Measurements from ENCODE around the gene TNKS1BP1.
A peak's percentile ranks its signal among the peaks of the same experiment; 100 is the strongest.

Gene TNKS1BP1

DNA sequence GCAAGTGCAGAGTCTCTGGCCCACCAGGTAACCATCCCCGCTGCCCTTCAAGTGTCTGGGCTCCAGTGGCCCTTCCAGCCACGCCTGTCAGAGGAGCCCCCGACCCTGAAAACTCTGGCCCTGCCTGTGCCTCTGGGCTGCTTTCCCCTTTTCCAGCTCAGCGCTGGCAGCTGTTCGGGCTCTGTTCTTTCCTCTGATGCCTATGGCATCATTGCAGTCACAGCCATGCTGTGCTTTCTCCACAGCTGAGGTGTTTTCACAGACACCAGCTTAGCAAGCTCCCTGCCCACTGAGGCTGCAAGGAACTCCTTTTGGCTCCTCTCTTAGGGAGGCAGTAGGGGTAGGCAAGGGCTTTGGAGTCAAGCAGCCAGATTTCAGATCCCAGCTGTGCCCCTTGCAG, 34.6 kb upstream of the TNKS1BP1 start:
- Mint-ChIP-seq H3K27ac (no peak overlapping the region), H3K4me1 (ENCODE audit: low read depth) (no peaks in the 10 kb centered on the region), H3K36me3 (ENCODE audit: low read depth) (no peaks in the 10 kb centered on the region), H3K9me3 (no peaks in the 10 kb centered on the region), H3K27me3 (ENCODE audit: low read depth) (peaks cover 13% of the 10 kb centered on the region), H3K4me3 (no peak overlapping the region)
- no peak for DNase-seq (ENCODE audit: low spot score)

- H3K27ac Mint-ChIP-seq, result no peak overlapping the region
- H3K36me3 Mint-ChIP-seq (ENCODE audit: low read depth), result no peaks in the 10 kb centered on the region
- H3K9me3 Mint-ChIP-seq, result no peaks in the 10 kb centered on the region
- DNase-seq (ENCODE audit: low spot score), result no peak
- H3K4me3 Mint-ChIP-seq, result no peak overlapping the region
- H3K27me3 Mint-ChIP-seq (ENCODE audit: low read depth), result peaks cover 14% of the 10 kb centered on the region
- no peaks in the 10 kb centered on the region for H3K4me1 Mint-ChIP-seq (ENCODE audit: low read depth)
These were observed 34.2 kb upstream of the TNKS1BP1 start for GRCh38 chr11:57358991-57359390.

DNA sequence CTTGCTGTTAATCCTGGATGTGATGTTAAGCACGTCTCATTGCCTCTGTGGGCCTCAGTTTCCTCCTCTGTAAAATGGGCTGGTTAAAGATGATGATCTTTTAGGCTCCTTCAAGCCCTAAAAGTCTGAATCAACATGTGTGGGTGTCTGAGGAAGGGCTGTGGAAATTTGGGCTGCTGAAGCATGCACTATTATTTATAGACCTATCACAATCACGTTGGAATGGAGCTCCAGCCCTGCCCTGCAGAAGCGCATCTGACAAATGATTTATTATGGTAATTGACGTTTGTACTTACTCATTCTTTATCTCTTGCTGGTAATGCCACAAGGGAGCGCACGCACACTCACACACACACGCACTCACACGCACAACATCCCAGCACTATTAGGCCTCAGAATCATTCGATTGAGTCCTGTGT, 33.8 kb upstream of the TNKS1BP1 start:
- Mint-ChIP-seq H3K4me1 (ENCODE audit: low read depth) (no peaks in the 10 kb centered on the region), H3K4me3 (no peak overlapping the region), H3K27ac (no peak overlapping the region), H3K36me3 (ENCODE audit: low read depth) (no peaks in the 10 kb centered on the region), H3K27me3 (ENCODE audit: low read depth) (peaks cover 14% of the 10 kb centered on the region), H3K9me3 (no peaks in the 10 kb centered on the region)
- DNase-seq (ENCODE audit: low spot score), result no peak

- DNase-seq (ENCODE audit: low spot score), result no peak
- no peaks in the 10 kb centered on the region for H3K9me3 Mint-ChIP-seq
- H3K36me3 Mint-ChIP-seq (ENCODE audit: low read depth), result no peaks in the 10 kb centered on the region
These were observed 33.1 kb upstream of the TNKS1BP1 start for GRCh38 chr11:57357856-57358255.

GRCh38 chr11:57357310-57357709, 32.6 kb upstream of the TNKS1BP1 start:
- Mint-ChIP-seq H3K9me3 (no peaks in the 10 kb centered on the region), H3K4me1 (ENCODE audit: low read depth) (no peaks in the 10 kb centered on the region), H3K27me3 (ENCODE audit: low read depth) (peaks cover 11% of the 10 kb centered on the region), H3K27ac (no peak overlapping the region), H3K36me3 (ENCODE audit: low read depth) (no peaks in the 10 kb centered on the region), H3K4me3 (no peak overlapping the region)
- no peak for DNase-seq (ENCODE audit: low spot score)

More at GRCh38 chr11:57357856-57358255, 33.1 kb upstream of the TNKS1BP1 start:
- Mint-ChIP-seq H3K27me3 (ENCODE audit: low read depth) (peaks cover 11% of the 10 kb centered on the region), H3K27ac (no peak overlapping the region), H3K4me1 (ENCODE audit: low read depth) (no peaks in the 10 kb centered on the region), H3K4me3 (no peak overlapping the region)

GRCh38 chr11:57356268-57356667, 31.5 kb upstream of the TNKS1BP1 start:
- no peak overlapping the region for H3K4me3 Mint-ChIP-seq
- H3K9me3 Mint-ChIP-seq, result peaks cover 4% of the 10 kb centered on the region
- H3K4me1 Mint-ChIP-seq (ENCODE audit: low read depth), result no peaks in the 10 kb centered on the region
- peaks cover 2% of the 10 kb centered on the region for H3K36me3 Mint-ChIP-seq (ENCODE audit: low read depth)
- no peak overlapping the region for H3K27ac Mint-ChIP-seq
- no peak for DNase-seq (ENCODE audit: low spot score)
- H3K27me3 Mint-ChIP-seq (ENCODE audit: low read depth), result peaks cover 11% of the 10 kb centered on the region

- Mint-ChIP-seq H3K27ac (no peak overlapping the region), H3K27me3 (ENCODE audit: low read depth) (peaks cover 11% of the 10 kb centered on the region), H3K4me3 (no peak overlapping the region), H3K9me3 (peaks cover 6% of the 10 kb centered on the region), H3K36me3 (ENCODE audit: low read depth) (peaks cover 2% of the 10 kb centered on the region), H3K4me1 (ENCODE audit: low read depth) (no peaks in the 10 kb centered on the region)
- DNase-seq (ENCODE audit: low spot score), result no peak
These were observed 29.9 kb upstream of the TNKS1BP1 start for GRCh38 chr11:57354699-57355098.

GRCh38 chr11:57353852-57354251, 29.1 kb upstream of the TNKS1BP1 start:
- H3K4me1 Mint-ChIP-seq (ENCODE audit: low read depth), result no peaks in the 10 kb centered on the region
- DNase-seq (ENCODE audit: low spot score), result no peak
- H3K27ac Mint-ChIP-seq, result no peak overlapping the region
- H3K4me3 Mint-ChIP-seq, result no peak overlapping the region
- H3K27me3 Mint-ChIP-seq (ENCODE audit: low read depth), result peaks cover 11% of the 10 kb centered on the region
- peaks cover 2% of the 10 kb centered on the region for H3K36me3 Mint-ChIP-seq (ENCODE audit: low read depth)
- H3K9me3 Mint-ChIP-seq, result peaks cover 6% of the 10 kb centered on the region

GRCh38 chr11:57353446-57353845, 28.7 kb upstream of the TNKS1BP1 start:
- Mint-ChIP-seq H3K4me3 (no peak overlapping the region), H3K27me3 (ENCODE audit: low read depth) (peaks cover 11% of the 10 kb centered on the region), H3K9me3 (peaks cover 6% of the 10 kb centered on the region), H3K4me1 (ENCODE audit: low read depth) (no peaks in the 10 kb centered on the region), H3K36me3 (ENCODE audit: low read depth) (peaks cover 2% of the 10 kb centered on the region), H3K27ac (no peak overlapping the region)
- DNase-seq (ENCODE audit: low spot score), result no peak

DNA sequence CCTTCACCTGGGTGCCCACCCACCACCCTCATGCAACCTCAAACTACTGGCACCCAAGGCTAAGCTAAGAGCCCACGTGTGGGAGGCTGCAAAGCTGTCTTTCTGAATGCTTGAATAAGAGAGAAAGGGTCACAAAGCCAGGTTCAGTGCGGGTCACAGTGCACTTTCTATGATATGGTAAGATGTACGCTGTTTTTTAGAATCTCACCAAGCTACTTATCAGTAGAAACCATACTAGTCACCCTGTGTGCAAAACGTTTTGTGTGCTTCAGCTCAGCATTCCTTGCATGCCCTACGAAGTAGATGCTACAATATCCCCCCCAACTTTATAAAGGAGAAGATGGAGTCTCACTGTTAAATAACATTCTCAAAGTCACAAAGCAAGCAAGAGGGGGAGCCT, 28.3 kb upstream of the TNKS1BP1 start:
- no peak overlapping the region for H3K27ac Mint-ChIP-seq
- H3K27me3 Mint-ChIP-seq (ENCODE audit: low read depth), result peaks cover 11% of the 10 kb centered on the region
- DNase-seq (ENCODE audit: low spot score), result no peak
- H3K4me1 Mint-ChIP-seq (ENCODE audit: low read depth), result no peaks in the 10 kb centered on the region
- no peak overlapping the region for H3K4me3 Mint-ChIP-seq
- peaks cover 6% of the 10 kb centered on the region for H3K9me3 Mint-ChIP-seq
- peaks cover 2% of the 10 kb centered on the region for H3K36me3 Mint-ChIP-seq (ENCODE audit: low read depth)

DNA sequence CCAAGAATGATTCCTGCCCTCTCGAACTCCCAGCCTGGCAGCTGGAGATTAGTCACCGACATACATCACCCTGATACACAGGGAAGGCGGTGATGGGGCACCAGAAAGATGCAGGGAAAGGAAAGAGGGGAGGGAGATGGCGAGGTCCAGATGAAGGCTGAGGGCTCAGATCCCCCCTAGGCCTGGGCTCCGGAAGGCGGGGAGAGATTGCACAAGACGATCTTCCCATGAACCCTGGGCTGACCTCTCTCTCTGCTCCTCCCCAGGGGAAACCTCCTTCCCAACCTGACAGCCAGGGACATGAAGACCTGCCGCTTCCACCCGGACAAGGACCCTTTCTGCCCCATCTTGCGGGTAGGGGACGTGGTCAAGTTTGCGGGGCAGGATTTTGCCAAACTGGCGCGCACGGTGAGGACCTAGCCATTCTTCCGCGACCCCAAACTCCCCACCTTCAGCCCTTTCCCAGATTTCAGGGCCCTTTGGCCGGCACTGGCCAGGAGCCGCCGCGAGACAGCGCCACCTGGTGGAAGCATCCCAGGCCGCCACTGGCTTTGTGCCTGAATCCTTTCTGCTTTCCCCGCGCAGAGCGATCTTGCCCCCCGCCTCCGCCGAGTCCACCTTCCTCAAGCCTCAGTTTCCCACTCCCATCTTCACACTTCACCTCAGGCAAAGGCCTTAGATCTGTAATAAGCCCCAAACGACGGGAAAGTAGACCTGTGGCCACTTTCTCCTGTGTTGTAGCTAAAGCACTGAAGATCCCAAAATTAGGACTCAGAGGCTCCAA, 24.9 kb upstream of the TNKS1BP1 start:
- H3K27ac Mint-ChIP-seq, result no peak overlapping the region
- peaks cover 4% of the 10 kb centered on the region for H3K27me3 Mint-ChIP-seq (ENCODE audit: low read depth)
- H3K4me1 Mint-ChIP-seq (ENCODE audit: low read depth), result peaks cover 5% of the 10 kb centered on the region
- no peak overlapping the region for H3K4me3 Mint-ChIP-seq
- DNase-seq (ENCODE audit: low spot score), result peak; percentile 47
- peaks cover 6% of the 10 kb centered on the region for H3K9me3 Mint-ChIP-seq
- peaks cover 2% of the 10 kb centered on the region for H3K36me3 Mint-ChIP-seq (ENCODE audit: low read depth)

- Mint-ChIP-seq H3K27me3 (ENCODE audit: low read depth) (no peaks in the 10 kb centered on the region), H3K36me3 (ENCODE audit: low read depth) (peaks cover 2% of the 10 kb centered on the region)
These were observed 24.0 kb upstream of the TNKS1BP1 start for GRCh38 chr11:57348636-57349313.

GRCh38 chr11:57348052-57348451, 23.3 kb upstream of the TNKS1BP1 start:
- Mint-ChIP-seq H3K27me3 (ENCODE audit: low read depth) (no peaks in the 10 kb centered on the region), H3K4me3 (no peak overlapping the region), H3K36me3 (ENCODE audit: low read depth) (peaks cover 2% of the 10 kb centered on the region), H3K9me3 (peaks cover 6% of the 10 kb centered on the region), H3K27ac (no peak overlapping the region), H3K4me1 (ENCODE audit: low read depth) (peaks cover 5% of the 10 kb centered on the region)
- DNase-seq (ENCODE audit: low spot score), result no peak

More at GRCh38 chr11:57348636-57349313, 24.0 kb upstream of the TNKS1BP1 start:
- H3K27ac Mint-ChIP-seq, result no peak overlapping the region
- H3K4me1 Mint-ChIP-seq (ENCODE audit: low read depth), result peaks cover 5% of the 10 kb centered on the region
- H3K4me3 Mint-ChIP-seq, result no peak overlapping the region
- H3K9me3 Mint-ChIP-seq, result peaks cover 6% of the 10 kb centered on the region
- DNase-seq (ENCODE audit: low spot score), result no peak

- Mint-ChIP-seq H3K27me3 (ENCODE audit: low read depth) (no peaks in the 10 kb centered on the region), H3K9me3 (peaks cover 6% of the 10 kb centered on the region), H3K36me3 (ENCODE audit: low read depth) (peaks cover 2% of the 10 kb centered on the region), H3K4me3 (no peak overlapping the region), H3K4me1 (ENCODE audit: low read depth) (peaks cover 5% of the 10 kb centered on the region), H3K27ac (no peak overlapping the region)
- no peak for DNase-seq (ENCODE audit: low spot score)
These were observed 22.6 kb upstream of the TNKS1BP1 start for GRCh38 chr11:57347336-57347735.

All from T-helper 2 cell treated with Interferon-gamma antibody and Interleukin-4, amounts not matched to agents 5 μg/mL and 100 μg/mL, for 36 hours (primary cell).